Measurements from ENCODE around the gene IGSF11.

The IGSF11 gene

DNA sequence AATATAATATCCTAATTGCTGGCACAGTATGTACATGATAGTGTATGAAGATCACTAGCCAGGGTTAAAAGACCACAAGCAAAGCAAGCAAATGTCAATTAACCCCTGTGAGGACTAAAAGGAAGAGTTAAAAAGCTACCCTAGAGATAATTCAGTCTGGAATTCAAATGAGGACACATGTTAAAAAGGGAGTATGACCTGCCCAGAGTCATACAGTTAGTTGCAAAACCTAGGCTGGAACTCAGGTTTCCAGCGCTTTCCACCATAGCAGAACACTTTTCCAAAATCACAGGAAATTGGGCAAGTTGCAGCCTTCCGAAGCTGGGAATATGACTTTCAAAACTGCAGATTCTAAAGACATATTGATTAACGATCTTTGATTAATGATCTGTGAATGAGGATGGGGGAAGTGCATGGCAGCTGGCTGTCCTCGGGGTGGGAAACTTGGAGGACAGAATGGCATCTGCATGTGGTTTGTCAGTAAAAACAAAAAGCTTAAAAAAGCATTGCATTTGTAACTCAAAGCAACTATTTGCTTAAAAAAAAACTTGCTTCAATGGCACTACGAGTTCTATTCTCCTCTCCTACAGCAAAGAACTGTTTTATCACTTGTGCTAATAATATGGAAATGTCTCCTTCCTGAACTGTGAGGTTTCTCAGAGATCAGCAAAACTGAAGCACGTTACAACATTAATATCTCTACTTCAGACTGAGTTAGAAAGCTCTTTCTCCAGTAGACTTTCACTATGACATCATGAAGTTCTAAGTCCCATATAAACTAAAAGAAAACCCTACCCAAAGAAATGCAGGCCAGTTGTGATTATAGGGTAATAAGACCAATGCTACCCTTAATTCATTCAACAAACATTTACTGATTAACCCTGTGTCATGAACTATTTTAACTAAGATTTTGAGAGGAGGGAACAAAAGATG, 46.2 kb downstream of the IGSF11 start:
- Histone ChIP-seq H3K9me3 (no peaks in the 10 kb centered on the region), H3K27ac (no peak overlapping the region), H3K36me3 (no peaks in the 10 kb centered on the region), H3K27me3 (no peaks in the 10 kb centered on the region), H3K4me3 (ENCODE audit: low read depth in 1 of 2, low read length in 1 of 2) (no peak overlapping the region), H3K4me1 (ENCODE audit: control insufficient read depth in 1 of 2, insufficient read depth in 1 of 2, low read depth in 1 of 2, low read length in 1 of 2) (no peaks in the 10 kb centered on the region)
- TF ChIP-seq, protein P1, sequence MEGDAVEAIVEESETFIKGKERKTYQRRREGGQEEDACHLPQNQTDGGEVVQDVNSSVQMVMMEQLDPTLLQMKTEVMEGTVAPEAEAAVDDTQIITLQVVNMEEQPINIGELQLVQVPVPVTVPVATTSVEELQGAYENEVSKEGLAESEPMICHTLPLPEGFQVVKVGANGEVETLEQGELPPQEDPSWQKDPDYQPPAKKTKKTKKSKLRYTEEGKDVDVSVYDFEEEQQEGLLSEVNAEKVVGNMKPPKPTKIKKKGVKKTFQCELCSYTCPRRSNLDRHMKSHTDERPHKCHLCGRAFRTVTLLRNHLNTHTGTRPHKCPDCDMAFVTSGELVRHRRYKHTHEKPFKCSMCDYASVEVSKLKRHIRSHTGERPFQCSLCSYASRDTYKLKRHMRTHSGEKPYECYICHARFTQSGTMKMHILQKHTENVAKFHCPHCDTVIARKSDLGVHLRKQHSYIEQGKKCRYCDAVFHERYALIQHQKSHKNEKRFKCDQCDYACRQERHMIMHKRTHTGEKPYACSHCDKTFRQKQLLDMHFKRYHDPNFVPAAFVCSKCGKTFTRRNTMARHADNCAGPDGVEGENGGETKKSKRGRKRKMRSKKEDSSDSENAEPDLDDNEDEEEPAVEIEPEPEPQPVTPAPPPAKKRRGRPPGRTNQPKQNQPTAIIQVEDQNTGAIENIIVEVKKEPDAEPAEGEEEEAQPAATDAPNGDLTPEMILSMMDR (IDR thresholded peaks at IDR 0.05), result no peak

DNA sequence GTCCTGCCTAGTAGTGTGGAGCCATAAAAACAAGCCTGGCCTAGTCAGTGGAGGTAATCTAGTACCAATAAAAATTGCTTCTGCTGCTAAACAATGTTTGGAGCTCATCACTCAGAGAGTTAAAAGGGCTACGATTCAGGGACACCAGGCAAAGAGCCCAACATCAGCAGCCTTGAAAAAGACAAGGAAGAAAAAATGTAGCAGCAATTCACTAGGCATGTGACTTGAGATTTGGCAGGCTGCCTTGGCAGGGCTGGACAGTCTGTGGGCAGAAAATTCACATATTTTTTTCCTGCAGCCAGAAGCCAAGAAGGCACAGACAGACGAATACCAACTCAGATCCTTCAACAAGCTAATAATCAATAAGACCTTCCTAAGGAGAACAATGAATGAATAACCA, 47.2 kb downstream of the IGSF11 start:
- Histone ChIP-seq H3K9me3 (no peaks in the 10 kb centered on the region), H3K4me1 (ENCODE audit: control insufficient read depth in 1 of 2, insufficient read depth in 1 of 2, low read depth in 1 of 2, low read length in 1 of 2) (no peaks in the 10 kb centered on the region), H3K4me3 (ENCODE audit: low read depth in 1 of 2, low read length in 1 of 2) (no peak overlapping the region), H3K36me3 (no peaks in the 10 kb centered on the region), H3K27me3 (no peaks in the 10 kb centered on the region), H3K27ac (no peak overlapping the region)
- TF ChIP-seq, protein P1 (IDR thresholded peaks at IDR 0.05), result no peak

DNA sequence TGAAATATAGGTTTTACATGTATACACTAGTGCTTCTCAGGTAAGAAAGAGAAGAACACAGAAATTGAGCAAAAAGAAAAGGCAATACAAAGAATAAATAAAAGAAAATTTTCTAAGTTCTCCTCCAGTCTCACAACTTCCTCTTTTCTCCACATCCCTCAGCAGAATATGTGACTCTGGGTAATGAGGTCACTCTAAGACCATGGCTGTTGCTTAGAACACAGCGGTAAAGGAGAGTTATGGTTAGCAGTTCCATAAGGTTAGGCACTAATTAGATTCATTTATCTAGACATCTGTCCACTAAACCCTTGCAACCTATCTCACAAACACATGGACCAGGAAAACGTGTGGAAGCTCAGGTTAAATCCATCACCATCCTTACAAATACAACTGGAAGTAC, 47.9 kb downstream of the IGSF11 start:
- Histone ChIP-seq H3K36me3 (no peaks in the 10 kb centered on the region), H3K4me1 (ENCODE audit: control insufficient read depth in 1 of 2, insufficient read depth in 1 of 2, low read depth in 1 of 2, low read length in 1 of 2) (no peaks in the 10 kb centered on the region), H3K4me3 (ENCODE audit: low read depth in 1 of 2, low read length in 1 of 2) (no peak overlapping the region), H3K27me3 (no peaks in the 10 kb centered on the region), H3K9me3 (no peaks in the 10 kb centered on the region), H3K27ac (no peak overlapping the region)
- TF ChIP-seq, protein P1 (IDR thresholded peaks at IDR 0.05), result no peak

DNA sequence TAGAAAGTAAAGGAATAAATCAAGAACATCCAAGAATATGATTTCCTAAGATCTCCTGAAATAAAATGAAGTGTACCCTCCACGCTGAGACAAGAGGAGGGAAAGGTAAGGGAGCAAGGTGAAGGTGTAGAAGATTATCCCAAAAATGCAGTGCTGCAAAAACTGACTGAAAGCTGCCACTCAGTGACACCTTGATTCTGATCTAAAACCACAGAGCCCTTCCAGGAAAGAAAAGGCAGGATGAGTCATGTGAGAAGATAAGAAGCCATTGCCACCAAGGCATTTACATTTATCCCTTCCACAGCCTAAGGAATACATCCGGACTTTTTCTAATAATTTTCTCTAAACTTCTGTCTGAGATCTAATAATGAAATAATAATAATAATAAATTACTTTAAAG, 49.9 kb downstream of the IGSF11 start:
- Histone ChIP-seq H3K4me1 (ENCODE audit: control insufficient read depth in 1 of 2, insufficient read depth in 1 of 2, low read depth in 1 of 2, low read length in 1 of 2) (no peaks in the 10 kb centered on the region), H3K27ac (no peak overlapping the region), H3K4me3 (ENCODE audit: low read depth in 1 of 2, low read length in 1 of 2) (no peak overlapping the region), H3K36me3 (no peaks in the 10 kb centered on the region), H3K27me3 (no peaks in the 10 kb centered on the region), H3K9me3 (no peaks in the 10 kb centered on the region)
- TF ChIP-seq, protein P1 (IDR thresholded peaks at IDR 0.05), result no peak

DNA sequence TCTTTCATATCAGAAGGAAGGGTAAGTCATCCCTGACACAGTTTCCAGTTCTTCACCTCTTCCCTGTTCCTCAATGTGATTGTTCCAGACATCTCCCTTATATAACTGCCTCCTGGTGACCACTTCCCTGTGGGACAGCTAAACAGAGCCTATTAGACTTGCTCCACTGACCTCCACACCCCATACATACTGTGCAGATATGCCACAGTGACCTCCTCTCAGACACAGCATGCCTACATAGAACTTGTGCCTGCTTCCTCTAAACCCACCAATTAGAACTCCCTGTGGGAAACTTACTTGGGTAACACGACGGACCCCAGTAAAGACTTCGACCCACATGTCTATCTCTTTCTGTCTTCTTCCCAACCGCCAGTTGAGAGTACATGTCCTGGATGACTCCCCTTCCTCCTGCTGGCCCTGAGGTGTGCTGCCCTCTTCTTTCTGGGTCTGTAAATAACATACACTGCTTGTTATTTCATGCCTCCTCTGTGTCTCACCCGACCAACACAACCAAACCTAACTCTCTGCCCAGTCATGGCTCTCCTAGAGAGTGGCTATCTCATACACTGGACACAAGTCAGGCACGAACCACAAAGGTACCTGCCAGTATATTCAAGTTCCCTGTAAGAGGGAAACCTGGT, 53.0 kb downstream of the IGSF11 start:
- Histone ChIP-seq H3K27me3 (no peaks in the 10 kb centered on the region), H3K9me3 (no peaks in the 10 kb centered on the region), H3K36me3 (no peaks in the 10 kb centered on the region), H3K4me1 (ENCODE audit: control insufficient read depth in 1 of 2, insufficient read depth in 1 of 2, low read depth in 1 of 2, low read length in 1 of 2) (no peaks in the 10 kb centered on the region), H3K27ac (no peak overlapping the region), H3K4me3 (ENCODE audit: low read depth in 1 of 2, low read length in 1 of 2) (no peak overlapping the region)
- TF ChIP-seq, protein P1 (IDR thresholded peaks at IDR 0.05), result no peak

All from neutrophil (primary cell).